ENCODE results near the gene THOC2.
"Not testable (repeated sequence)": the region's sequence is repeated elsewhere in the genome, so short reads cannot be mapped to it uniquely, and the experiment has no call there.

THOC2 gene

GRCh38 chrX:123771449-123772064, 38.7 kb upstream of the THOC2 start:
- Histone ChIP-seq H3K27ac (no peak overlapping the region), H3K27me3 (ENCODE audit: control insufficient read depth, insufficient read depth, low read length) (no peaks in the 10 kb centered on the region), H2AFZ (peak overlapping the region; percentile 46), H3K9ac (no peak overlapping the region), H3K36me3 (ENCODE audit: control insufficient read depth, insufficient read depth, low read length) (no peaks in the 10 kb centered on the region), H3K4me2 (ENCODE audit: low read length) (no peak overlapping the region), H3K4me1 (no peaks in the 10 kb centered on the region), H3K4me3 (ENCODE audit: low read depth, low read length) (no peak overlapping the region), H3K9me3 (ENCODE audit: control insufficient read depth, low read length) (no peaks in the 10 kb centered on the region), H3K79me2 (no peaks in the 10 kb centered on the region)
- no peak for TF ChIP-seq CTCF (IDR thresholded peaks at IDR 0.05)

DNA sequence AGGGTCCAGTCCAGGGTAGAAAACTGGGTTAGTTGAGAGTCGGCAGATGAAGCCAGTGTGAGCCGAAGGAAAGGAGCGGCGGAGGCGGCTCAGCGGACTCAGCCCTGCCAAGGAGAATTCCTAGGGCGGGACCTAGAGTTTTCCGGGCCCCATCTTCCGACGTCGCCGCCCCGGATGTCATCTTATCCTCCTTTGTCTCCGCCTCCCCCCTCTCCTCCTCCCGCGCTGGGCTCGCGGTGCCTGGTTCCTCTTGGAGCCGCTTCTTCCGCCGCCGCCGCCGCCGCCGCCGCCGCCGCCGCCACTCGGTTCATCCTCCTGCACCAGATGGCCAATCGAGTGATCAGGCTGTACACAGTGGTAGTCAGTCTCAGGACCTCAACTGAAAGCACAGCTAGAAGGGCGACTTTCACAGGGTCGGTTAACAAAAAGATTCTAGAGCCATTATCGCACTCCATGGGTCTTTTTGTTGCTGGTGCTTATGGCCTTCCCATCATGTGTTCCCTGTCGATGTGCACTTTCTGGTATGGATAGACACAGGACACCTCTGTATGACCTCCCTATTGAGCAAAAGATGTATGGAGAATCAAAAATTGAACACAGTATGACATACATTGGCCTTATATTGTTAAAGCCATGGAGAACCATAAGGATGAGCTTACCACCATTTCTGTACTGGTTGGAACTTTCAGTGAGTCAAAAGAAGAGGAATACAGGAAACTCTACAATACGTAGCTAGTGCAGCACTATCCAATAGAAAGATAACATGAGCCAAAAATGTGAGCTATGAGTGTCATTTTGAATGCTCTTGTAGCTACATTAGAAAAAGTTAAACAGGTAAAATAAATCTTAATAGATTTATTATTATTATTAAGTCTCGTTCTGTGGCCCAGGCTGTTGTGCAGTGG, 32.4 kb upstream of the THOC2 start:
- H2AFZ ChIP-seq, result peak overlapping the region; percentile 90
- H3K4me2 ChIP-seq (ENCODE audit: low read length), result peak overlapping the region; percentile 50
- no peaks in the 10 kb centered on the region for H3K4me1 ChIP-seq
- no peaks in the 10 kb centered on the region for H3K9me3 ChIP-seq (ENCODE audit: control insufficient read depth, low read length)
- H3K27ac ChIP-seq, result peak overlapping the region; percentile 80
- TF ChIP-seq CTCF (IDR thresholded peaks at IDR 0.05), result no peak
- no peaks in the 10 kb centered on the region for H3K27me3 ChIP-seq (ENCODE audit: control insufficient read depth, insufficient read depth, low read length)
- no peaks in the 10 kb centered on the region for H3K79me2 ChIP-seq
- H3K9ac ChIP-seq, result no peak overlapping the region
- peak overlapping the region; percentile 36 for H3K4me3 ChIP-seq (ENCODE audit: low read depth, low read length)
- no peaks in the 10 kb centered on the region for H3K36me3 ChIP-seq (ENCODE audit: control insufficient read depth, insufficient read depth, low read length)

DNA sequence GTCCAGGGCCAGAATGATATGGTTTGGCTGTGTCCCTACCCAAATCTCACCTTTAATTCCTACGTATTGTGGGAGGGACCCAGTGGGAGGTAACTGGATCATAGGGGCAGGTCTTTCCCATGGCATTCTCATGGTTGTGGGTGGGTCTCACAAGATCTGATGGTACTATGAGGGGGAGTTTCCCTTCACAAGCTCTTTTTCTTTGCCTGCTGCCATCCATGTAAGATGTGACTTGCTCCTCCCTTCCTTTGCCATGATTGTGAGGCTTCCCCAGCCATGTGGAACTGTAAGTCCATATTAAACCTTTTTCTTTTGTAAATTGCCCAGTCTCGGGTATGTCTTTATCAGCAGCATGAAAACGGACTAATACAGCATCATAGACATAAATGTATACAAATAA, 27.0 kb upstream of the THOC2 start:
- not testable (repeated sequence) for H3K9ac ChIP-seq; H3K4me2 ChIP-seq (ENCODE audit: low read length); H3K4me3 ChIP-seq (ENCODE audit: low read depth, low read length); H3K9me3 ChIP-seq (ENCODE audit: control insufficient read depth, low read length); H3K4me1 ChIP-seq; H3K27ac ChIP-seq; H2AFZ ChIP-seq; H3K79me2 ChIP-seq; H3K36me3 ChIP-seq (ENCODE audit: control insufficient read depth, insufficient read depth, low read length); H3K27me3 ChIP-seq (ENCODE audit: control insufficient read depth, insufficient read depth, low read length)

DNA sequence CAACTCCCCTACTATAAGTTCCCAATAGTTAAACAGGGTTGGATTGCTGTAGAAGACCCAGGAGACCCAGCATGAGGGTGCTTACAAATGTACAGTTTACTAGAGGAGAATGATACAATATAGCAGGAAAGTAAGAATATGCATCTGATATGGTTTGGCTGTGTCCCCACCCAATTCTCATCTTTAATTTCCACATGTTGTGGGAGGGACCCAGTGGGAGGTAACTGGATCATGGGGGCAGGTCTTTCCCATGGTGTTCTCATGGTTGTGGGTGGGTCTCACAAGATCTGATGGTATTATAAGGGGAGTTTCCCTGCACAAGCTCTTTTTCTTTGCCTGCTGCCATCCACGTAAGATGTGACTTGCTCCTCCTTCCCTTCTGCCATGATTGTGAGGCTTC, 24.9 kb upstream of the THOC2 start:
- H3K79me2 ChIP-seq; H3K9me3 ChIP-seq (ENCODE audit: control insufficient read depth, low read length); H3K9ac ChIP-seq; H2AFZ ChIP-seq; H3K4me1 ChIP-seq; H3K27ac ChIP-seq; H3K27me3 ChIP-seq (ENCODE audit: control insufficient read depth, insufficient read depth, low read length); H3K4me3 ChIP-seq (ENCODE audit: low read depth, low read length); H3K4me2 ChIP-seq (ENCODE audit: low read length); H3K36me3 ChIP-seq (ENCODE audit: control insufficient read depth, insufficient read depth, low read length): not testable (repeated sequence)

GRCh38 chrX:123756320-123756719, 23.5 kb upstream of the THOC2 start:
- Histone ChIP-seq H3K27ac (no peak overlapping the region), H3K79me2 (no peaks in the 10 kb centered on the region), H3K4me2 (ENCODE audit: low read length) (no peak overlapping the region), H3K9ac (no peak overlapping the region), H2AFZ (no peak overlapping the region), H3K4me3 (ENCODE audit: low read depth, low read length) (no peak overlapping the region), H3K4me1 (no peaks in the 10 kb centered on the region), H3K36me3 (ENCODE audit: control insufficient read depth, insufficient read depth, low read length) (no peaks in the 10 kb centered on the region), H3K9me3 (ENCODE audit: control insufficient read depth, low read length) (no peaks in the 10 kb centered on the region), H3K27me3 (ENCODE audit: control insufficient read depth, insufficient read depth, low read length) (no peaks in the 10 kb centered on the region)
- TF ChIP-seq CTCF (IDR thresholded peaks at IDR 0.05), result no peak

Data from parathyroid adenoma (tissue), 2 donors.